Esophagus squamous epithelium (tissue), 5 donors: ENCODE results near the gene CIT. TPM values are rescaled to one million over a fixed set of nuclear protein-coding genes. Genes with fewer than 3 reads are reported as not detected.

Source experiments
- DNase-seq: peaks from one replicate; lab custom pipeline; 2025; lab: John Stamatoyannopoulos, UW
- H3K27ac ChIP-seq, 4 donors: fragments of 200-600 bp; sonication (generic); one replicate each; pipeline ENCODE4 v1.5.1; 2016 to 2019; ENCODE audit warnings: mild to moderate bottlenecking in 1 of 4
- H3K27me3 ChIP-seq, 4 donors: fragments of 200-600 bp; sonication (generic); 1 replicate in 3 of 4; 2 replicates in 1 of 4; pipeline versions ENCODE4 v1.5.1 to v1.6.0; 2017 to 2021; ENCODE audit warnings: antibody characterized with exemption in 1 of 4
- H3K36me3 ChIP-seq, 3 donors: fragments of 200-600 bp; sonication (generic); one replicate each; pipeline ENCODE4 v1.5.1; 2016 to 2019
- H3K4me1 ChIP-seq, 3 donors: fragments of 200-600 bp; sonication (generic); one replicate each; pipeline ENCODE4 v1.5.1; 2017 to 2019
- H3K4me3 ChIP-seq, 4 donors: fragments of 200-600 bp; sonication (generic); 1 replicate in 3 of 4; 2 replicates in 1 of 4; pipeline ENCODE4 v1.5.1; 2016 to 2019; ENCODE audit warnings: mild to moderate bottlenecking in 2 of 4, moderate library complexity in 1 of 4
- H3K9me3 ChIP-seq, 3 donors: fragments of 200-600 bp; sonication (generic); one replicate each; pipeline ENCODE4 v1.5.1; 2016 to 2019
- POLR2A ChIP-seq, 4 donors: fragments of 450-650 bp; IDR thresholded peaks; one replicate each; pipeline ENCODE4 v1.6.1; 2017; ENCODE audit warnings: antibody characterized with exemption in 4 of 4, mild to moderate bottlenecking in 4 of 4, moderate library complexity in 3 of 4
- WGBS, 2 donors: methylation state at CpG; one replicate each; pipeline ENCODE4 v1.1.5; 2018; 5-methylcytosine and 5-hydroxymethylcytosine counted together
- intact Hi-C: fragments of 100-400 bp; cut with DNase I; formaldehyde crosslinking; loops from one replicate; pipeline ENCODE4 v1.15.0; 2022
- total RNA-seq, 4 donors: library from RNA; depleted of rRNA; stranded (reverse); fragments of >200 nt; gene quantifications; one replicate each; pipeline ENCODE4 v1.1.0, GENCODE V29; 2016
- TF ChIP-seq, protein P1 (sequence below), 6 experiments: fragments of 450-650 bp in 4 of 6; fragments of 200-600 bp in 2 of 6; sonication (generic) in 2 of 6; IDR thresholded peaks; one replicate each; pipeline ENCODE4 v1.5.1; 2016 to 2019; ENCODE audit warnings: antibody characterized with exemption in 6 of 6, mild to moderate bottlenecking in 4 of 6, moderate library complexity in 4 of 6
- donor health status: DM: yes; HTN: yes; CAD: no.

Gene CIT
- total RNA-seq, 4 donors from 2014 or later: 6.7 to 23.1 (median 13.9) TPM

DNA sequence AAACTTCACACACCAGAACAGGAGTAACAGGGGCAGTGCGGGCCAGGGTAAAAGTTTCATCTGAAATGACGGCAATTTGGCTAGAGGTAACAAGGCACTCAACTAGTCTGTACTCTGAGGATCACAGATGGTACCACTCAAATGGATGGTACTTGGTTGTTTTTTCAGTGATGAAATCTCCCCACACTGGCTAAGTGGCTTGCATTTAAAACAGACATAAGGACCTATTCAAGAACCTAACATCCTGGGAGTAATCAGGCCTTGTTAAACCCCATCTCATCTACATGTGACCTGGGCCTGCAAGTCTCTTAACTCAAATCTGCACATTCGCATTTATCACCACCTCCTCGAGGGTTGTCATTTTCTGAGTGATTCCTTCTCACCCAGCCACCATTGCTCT, 118.4 kb downstream of the CIT start:
- Histone ChIP-seq H3K36me3 (peaks cover 0 to 29% (median 0%) of the 10 kb centered on the region in 3 donors), H3K4me1 (no peaks in the 10 kb centered on the region), H3K4me3 (no peak overlapping the region), H3K27ac (no peak overlapping the region), H3K27me3 (no peaks in the 10 kb centered on the region), H3K9me3 (no peaks in the 10 kb centered on the region)
- no peak for TF ChIP-seq POLR2A (IDR thresholded peaks at IDR 0.05)
- TF ChIP-seq, protein P1, sequence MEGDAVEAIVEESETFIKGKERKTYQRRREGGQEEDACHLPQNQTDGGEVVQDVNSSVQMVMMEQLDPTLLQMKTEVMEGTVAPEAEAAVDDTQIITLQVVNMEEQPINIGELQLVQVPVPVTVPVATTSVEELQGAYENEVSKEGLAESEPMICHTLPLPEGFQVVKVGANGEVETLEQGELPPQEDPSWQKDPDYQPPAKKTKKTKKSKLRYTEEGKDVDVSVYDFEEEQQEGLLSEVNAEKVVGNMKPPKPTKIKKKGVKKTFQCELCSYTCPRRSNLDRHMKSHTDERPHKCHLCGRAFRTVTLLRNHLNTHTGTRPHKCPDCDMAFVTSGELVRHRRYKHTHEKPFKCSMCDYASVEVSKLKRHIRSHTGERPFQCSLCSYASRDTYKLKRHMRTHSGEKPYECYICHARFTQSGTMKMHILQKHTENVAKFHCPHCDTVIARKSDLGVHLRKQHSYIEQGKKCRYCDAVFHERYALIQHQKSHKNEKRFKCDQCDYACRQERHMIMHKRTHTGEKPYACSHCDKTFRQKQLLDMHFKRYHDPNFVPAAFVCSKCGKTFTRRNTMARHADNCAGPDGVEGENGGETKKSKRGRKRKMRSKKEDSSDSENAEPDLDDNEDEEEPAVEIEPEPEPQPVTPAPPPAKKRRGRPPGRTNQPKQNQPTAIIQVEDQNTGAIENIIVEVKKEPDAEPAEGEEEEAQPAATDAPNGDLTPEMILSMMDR (IDR thresholded peaks at IDR 0.05): no peak
- WGBS, 2 donors: 91 to 92% methylated on average over 4 of the region's 4 CpGs
- DNase-seq: no peak
- intact Hi-C loops: no loop called here

DNA sequence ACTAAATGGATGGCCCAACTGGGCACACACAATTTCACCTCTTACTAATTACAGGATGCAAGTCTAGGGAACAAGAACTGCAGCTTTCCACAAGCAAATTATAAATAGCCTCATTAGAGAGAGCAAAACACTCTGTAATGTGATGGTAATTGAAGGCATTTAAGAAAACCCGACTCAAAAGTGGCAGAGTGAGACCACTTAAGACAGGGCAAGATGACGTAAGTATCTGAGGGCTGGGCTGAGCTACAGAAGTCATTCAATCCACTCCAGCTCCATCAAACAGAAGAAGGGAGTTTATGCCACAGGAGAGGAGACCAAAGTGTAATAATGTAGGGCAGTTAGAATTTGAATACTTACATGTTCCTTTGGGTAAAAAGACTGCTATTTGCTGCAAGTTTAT, 118.9 kb downstream of the CIT start:
- no peak for DNase-seq
- H3K27me3 ChIP-seq: no peaks in the 10 kb centered on the region
- H3K36me3 ChIP-seq: peaks cover 0 to 29% (median 0%) of the 10 kb centered on the region in 3 donors
- H3K27ac ChIP-seq: no peak overlapping the region
- no peaks in the 10 kb centered on the region for H3K9me3 ChIP-seq
- intact Hi-C loops: no loop called here
- TF ChIP-seq, protein P1 (IDR thresholded peaks at IDR 0.05): no peak
- no peak for TF ChIP-seq POLR2A (IDR thresholded peaks at IDR 0.05)
- 89 to 100% methylated on average over 2 of the region's 2 CpGs for WGBS, 2 donors
- H3K4me1 ChIP-seq: no peaks in the 10 kb centered on the region
- H3K4me3 ChIP-seq: no peak overlapping the region

DNA sequence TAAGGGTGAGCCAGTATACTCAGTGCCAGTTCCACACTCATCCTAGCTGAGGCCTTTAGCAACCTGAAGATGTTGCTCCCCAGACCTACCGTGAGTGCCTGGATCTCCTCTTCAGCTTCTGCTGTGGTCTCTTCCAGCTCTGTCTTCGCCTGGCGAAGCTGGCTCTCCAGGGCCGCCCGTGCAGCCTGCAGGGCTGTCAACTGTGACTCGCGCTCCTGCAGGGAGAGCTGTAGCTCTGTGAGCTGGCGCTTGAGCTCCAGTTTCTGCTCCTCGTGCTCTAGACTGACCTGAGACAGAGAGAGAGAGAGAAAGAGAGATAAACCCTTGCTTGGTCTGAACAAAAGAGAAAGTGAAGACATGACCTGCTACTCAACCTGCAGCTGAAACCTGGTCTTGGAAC, 125.2 kb downstream of the CIT start:
- TF ChIP-seq, protein P1 (IDR thresholded peaks at IDR 0.05): no peak
- no peak for TF ChIP-seq POLR2A (IDR thresholded peaks at IDR 0.05)
- peaks cover 0 to 21% (median 0%) of the 10 kb centered on the region in 3 donors for H3K36me3 ChIP-seq
- no peaks in the 10 kb centered on the region for H3K9me3 ChIP-seq
- H3K27me3 ChIP-seq: no peaks in the 10 kb centered on the region
- no peak for DNase-seq
- 100% methylated on average over 1 of the region's 9 CpGs; no CpG with 5 or more reads in 1 of the 2 donors for WGBS, 2 donors
- no peaks in the 10 kb centered on the region for H3K4me1 ChIP-seq
- no peak overlapping the region for H3K4me3 ChIP-seq
- intact Hi-C loops: no loop called here
- H3K27ac ChIP-seq: no peak overlapping the region

DNA sequence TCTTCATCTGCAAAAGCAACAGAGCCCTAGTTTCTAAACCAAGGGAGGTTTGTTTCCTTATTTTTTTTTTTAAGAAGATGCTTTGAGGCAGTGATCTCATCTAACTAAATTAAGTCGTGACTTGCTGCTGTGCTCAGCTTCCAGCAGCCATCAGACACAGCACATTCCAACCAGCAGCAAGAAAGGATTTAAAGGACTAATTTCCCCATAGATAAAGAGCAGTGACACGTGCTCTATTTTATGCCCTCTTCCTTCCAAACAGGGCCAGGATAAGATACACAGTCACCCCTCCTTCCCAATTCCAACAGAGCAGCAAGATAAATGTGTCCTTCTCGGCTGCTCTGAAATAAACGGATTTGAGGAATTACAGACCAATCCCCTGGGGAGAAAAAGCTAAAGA, 127.5 kb downstream of the CIT start:
- Histone ChIP-seq H3K4me1 (no peaks in the 10 kb centered on the region), H3K4me3 (no peak overlapping the region), H3K27me3 (no peaks in the 10 kb centered on the region), H3K27ac (no peak overlapping the region), H3K9me3 (peaks cover 0 to 12% (median 5%) of the 10 kb centered on the region in 3 donors), H3K36me3 (peaks cover 0 to 21% (median 0%) of the 10 kb centered on the region in 3 donors)
- DNase-seq: no peak
- WGBS, 2 donors: 51 to 67% methylated on average over 4 of the region's 4 CpGs
- TF ChIP-seq POLR2A (IDR thresholded peaks at IDR 0.05): no peak
- TF ChIP-seq, protein P1 (IDR thresholded peaks at IDR 0.05): no peak
- intact Hi-C loops: no loop called here

DNA sequence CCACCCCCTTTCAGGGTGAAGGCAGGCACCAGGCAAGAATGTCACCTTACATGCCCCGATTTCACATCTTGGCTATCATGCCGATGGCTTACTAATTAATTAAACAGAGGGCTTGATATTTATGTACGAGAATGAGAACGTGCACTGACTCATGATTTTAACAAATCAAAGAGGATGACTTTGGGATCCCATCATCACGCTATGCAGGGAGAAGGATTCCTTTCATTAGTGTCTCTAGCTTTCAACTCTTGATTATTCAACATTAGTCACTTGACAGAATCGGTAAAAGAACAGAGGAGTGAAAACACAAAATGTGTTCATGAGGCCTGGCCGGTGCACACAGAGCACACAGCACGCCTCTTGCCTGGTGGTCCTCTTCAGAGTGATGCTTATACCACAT, 128.6 kb downstream of the CIT start:
- TF ChIP-seq, protein P1 (IDR thresholded peaks at IDR 0.05): no peak
- TF ChIP-seq POLR2A (IDR thresholded peaks at IDR 0.05): no peak
- H3K9me3 ChIP-seq: peaks cover 0 to 18% (median 10%) of the 10 kb centered on the region in 3 donors
- DNase-seq: no peak
- intact Hi-C loops: no loop called here
- H3K27me3 ChIP-seq: no peaks in the 10 kb centered on the region
- no peaks in the 10 kb centered on the region for H3K4me1 ChIP-seq
- H3K27ac ChIP-seq: no peak overlapping the region
- WGBS, 2 donors: 61 to 87% methylated on average over 8 of the region's 8 CpGs
- no peak overlapping the region for H3K4me3 ChIP-seq
- peaks cover 0 to 20% (median 0%) of the 10 kb centered on the region in 3 donors for H3K36me3 ChIP-seq
